DMS153 (cell line): ENCODE measurements around the gene MRPS7.
"Not testable (repeated sequence)": the region's sequence is repeated elsewhere in the genome, so short reads cannot be mapped to it uniquely, and the experiment has no call there.

Experiments used
- DNase-seq: peaks from one replicate; lab custom pipeline; 2025; lab: John Stamatoyannopoulos, UW

Gene MRPS7

GRCh38 chr17:75271233-75271954 lies 9.7 kb downstream of the MRPS7 start:
- DNase-seq = peak; percentile 56

- no peak for DNase-seq
Observed at GRCh38 chr17:75271955-75272847, 10.5 kb downstream of the MRPS7 start.

GRCh38 chr17:75272848-75273184 lies 11.1 kb downstream of the MRPS7 start:
- no peak for DNase-seq

DNA sequence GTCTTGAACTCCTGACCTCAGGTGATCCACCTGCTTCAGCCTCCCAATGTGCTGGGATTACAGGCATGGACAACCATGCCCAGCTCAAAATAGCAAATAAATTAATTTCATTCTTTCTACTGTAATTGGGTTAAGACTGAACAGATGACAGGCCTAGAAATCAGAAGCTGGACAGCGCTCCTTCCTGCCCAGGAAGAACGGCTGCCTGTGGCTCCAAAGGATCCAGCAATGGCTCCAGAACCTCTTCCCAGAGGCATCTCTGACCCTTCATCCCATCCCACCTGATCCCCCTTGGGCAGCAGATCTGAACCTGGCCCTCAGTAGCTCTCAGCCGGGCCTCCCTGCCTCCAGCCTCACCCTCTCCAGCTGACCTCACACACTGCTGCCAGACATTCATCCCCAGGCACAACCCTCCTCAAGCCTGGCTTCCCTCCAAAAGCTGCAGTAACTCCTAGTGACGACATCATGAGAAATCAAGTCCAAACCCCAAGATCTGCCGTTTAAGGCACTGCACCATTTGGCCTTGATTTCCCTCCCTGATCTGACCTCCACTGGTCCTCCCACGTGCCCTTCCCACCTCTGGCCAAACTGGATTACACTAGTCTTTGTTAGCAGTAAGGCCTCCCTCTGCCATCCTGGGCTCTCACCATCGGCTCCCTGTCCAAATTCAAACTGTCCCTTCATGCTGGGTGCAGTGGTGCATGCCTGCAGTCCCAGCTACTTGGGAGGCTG lies 12.5 kb downstream of the MRPS7 start:
- no peak for DNase-seq

GRCh38 chr17:75277664-75278071 lies 16.0 kb downstream of the MRPS7 start:
- DNase-seq = no peak

GRCh38 chr17:75280189-75280588 lies 18.5 kb downstream of the MRPS7 start:
- DNase-seq = not testable (repeated sequence)

DNA sequence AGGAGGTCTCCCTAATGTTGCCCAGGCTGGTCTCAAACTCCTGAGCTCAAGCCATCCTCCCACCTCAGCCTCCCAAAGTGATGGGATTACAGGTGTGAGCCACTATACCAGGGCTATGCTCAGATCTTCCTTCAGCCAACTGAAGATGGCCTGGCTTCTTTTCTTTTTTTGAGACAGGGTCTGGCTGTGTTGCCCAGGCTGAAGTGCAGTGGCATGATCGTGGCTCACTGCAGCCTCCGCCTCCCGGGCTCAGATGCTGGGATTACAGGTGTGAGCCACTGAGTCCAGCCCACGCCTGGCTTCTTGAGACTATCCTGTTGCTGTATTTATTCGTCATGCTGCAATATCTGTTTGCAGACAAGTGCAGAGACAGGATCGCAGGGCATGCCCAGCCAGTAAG lies 23.4 kb downstream of the MRPS7 start:
- DNase-seq = no peak

DNA sequence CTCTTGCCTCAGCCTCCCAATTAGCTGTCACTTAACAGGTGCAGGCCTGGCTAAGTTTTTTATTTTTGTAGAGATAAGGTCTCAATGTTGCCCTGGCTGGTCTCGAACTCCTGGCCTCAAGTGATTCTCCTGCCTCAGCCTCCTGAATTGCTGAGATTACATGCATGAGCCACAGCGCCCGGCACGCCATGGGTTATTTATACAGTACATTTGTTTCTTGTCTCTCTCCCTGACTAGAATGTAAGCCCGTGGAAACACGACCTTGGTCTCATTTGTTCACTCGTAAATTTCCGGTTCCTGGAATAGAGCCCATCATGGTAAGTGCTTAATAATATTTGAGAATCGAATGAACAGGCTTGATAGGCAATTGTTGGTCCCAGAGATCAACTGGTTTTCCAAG lies 25.5 kb downstream of the MRPS7 start:
- no peak for DNase-seq

GRCh38 chr17:75288359-75288758 lies 26.7 kb downstream of the MRPS7 start:
- DNase-seq = no peak

DNA sequence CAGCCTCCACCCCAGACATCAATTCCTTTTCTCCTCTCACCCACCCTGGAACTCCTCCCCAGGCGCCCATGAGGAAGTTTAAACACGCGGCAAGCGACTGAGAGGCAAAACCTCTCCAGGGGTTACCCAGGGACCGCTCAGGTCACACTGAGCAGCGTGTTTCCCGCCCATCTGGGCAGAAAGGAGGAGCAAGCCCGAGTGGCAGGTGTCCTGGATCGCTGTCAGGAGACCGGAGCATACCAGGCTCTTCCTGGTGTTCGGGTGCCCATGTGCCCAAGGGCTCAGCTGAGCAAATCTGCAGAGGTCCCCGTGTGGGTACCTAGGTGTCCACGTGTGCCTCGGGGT lies 27.1 kb downstream of the MRPS7 start:
- DNase-seq = peak; percentile 31

- peak; percentile 97 for DNase-seq
Observed at GRCh38 chr17:75289115-75289831, 27.6 kb downstream of the MRPS7 start, which contains the start of gene SLC25A19. Gene SLC25A19 (minus strand): TSS chr17:75289433. CDS start chr17:75286764, 2,669 bp downstream.

DNA sequence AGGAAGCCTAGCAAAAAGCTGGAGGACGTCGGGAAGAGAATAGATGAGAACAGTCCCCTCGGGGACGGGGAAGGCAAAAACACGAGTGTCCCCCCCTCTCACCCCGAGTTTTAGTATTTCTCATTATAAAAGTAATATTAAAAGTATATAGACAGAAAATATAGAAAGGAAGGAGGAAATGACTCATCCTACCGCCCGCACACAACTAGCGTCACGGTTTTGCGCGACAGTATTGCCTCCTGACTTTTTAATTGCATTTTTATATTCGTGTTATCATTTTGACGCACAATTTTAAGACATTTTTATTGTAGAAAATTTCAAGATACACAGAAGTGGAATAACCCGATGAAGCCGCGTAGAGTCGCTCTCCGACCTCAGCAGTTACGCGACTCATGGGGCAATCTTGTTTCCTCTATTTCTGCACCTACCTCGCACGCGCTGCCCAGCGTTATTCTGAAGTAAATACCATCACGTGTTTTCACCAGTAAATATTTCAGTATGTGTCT lies 28.2 kb downstream of the MRPS7 start:
- DNase-seq = no peak

- not testable (repeated sequence) for DNase-seq
Observed at GRCh38 chr17:75292810-75293448, 31.2 kb downstream of the MRPS7 start.

GRCh38 chr17:75295201-75296158 lies 33.8 kb downstream of the MRPS7 start:
- no peak for DNase-seq

GRCh38 chr17:75300280-75300679 lies 38.6 kb downstream of the MRPS7 start:
- DNase-seq = no peak

GRCh38 chr17:75301049-75301448 lies 39.4 kb downstream of the MRPS7 start:
- DNase-seq = no peak

DNA sequence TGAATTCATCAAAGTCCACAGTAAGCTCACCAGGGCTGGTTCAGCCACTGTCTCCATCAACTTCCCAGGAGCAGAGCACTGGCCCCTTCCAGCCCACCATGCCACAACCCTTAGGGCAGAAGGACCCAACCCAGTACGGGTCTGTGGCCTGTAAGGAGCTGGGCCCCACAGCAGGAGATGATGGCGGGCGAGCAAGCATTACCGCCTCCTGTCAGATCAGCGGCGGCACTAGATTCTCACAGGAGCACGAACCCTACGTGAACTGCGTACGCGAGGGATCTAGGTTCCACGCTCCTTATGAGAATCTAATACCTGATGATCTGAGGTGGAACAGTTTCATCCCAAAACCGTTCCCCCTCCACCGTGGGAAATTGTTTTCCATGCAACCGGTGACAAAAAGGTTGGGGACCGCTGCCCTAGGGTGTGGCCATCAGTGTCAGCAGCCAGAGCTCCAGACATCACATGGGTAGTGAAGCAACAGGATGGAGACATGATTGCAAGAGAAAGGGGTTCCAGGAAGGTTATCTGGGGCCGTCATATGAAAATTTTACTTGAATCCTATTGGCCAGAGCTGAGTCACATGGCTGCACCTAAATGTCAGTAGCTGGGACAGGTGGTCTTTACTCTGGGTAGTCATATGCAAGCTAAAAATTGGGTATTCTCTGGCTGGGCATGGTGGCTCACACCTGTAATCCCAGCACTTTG lies 40.0 kb downstream of the MRPS7 start:
- no peak for DNase-seq

- no peak for DNase-seq
Observed at GRCh38 chr17:75307957-75308731, 46.5 kb downstream of the MRPS7 start.
